PC-3 (cell line): ENCODE measurements around the gene NTM. TPM values are rescaled to one million over a fixed set of nuclear protein-coding genes. Genes with fewer than 3 reads are reported as not detected.

Experiments
- ATAC-seq: fragments of 200-7000 bp; cut with Tn5 transposase; 2 replicates; pipeline ENCODE4 v1.9.1; 2020; ENCODE audit warnings: mild to moderate bottlenecking, moderate library complexity
- BruUV-seq: library from RNA; stranded (reverse); fragments of 400-500 nt; replicated peaks from 2 replicates; lab custom pipeline; 2021; lab: Mats Ljungman, UMichigan
- CTCF ChIA-PET: fragments of 300-600 bp; sonication (Branson Sonifier 250); formaldehyde crosslinking; loops from one replicate; lab custom pipeline; 2022; ENCODE audit warnings: antibody characterized with exemption; lab: Charles Lee
- POLR2A ChIA-PET: fragments of 300-600 bp; sonication (Branson Sonifier 250); formaldehyde crosslinking; loops from one replicate; lab custom pipeline; 2022; ENCODE audit warnings: antibody characterized with exemption; ENCODE audit not compliant: unreplicated experiment; lab: Charles Lee
- DNase-seq: peaks from one replicate; pipeline ENCODE4 v3.0.0-alpha.2; 2015
- H2AFZ ChIP-seq: fragments of 300-600 bp; sonication (generic); 2 replicates; pipeline ENCODE4 v1.6.0; 2016; ENCODE audit warnings: antibody characterized with exemption, low read length
- H3F3A ChIP-seq: fragments of 300-600 bp; sonication (generic); one replicate; pipeline ENCODE4 v1.6.0; 2017; ENCODE audit warnings: antibody characterized with exemption, low read length, control low read depth, mild to moderate bottlenecking; ENCODE audit not compliant: unreplicated experiment
- H3K27ac ChIP-seq: fragments of 300-600 bp; sonication (generic); 2 replicates; pipeline ENCODE4 v1.5.1; 2016; ENCODE audit warnings: mild to moderate bottlenecking, low read length
- H3K27me3 ChIP-seq: fragments of 300-600 bp; sonication (generic); 2 replicates; pipeline ENCODE4 v1.6.1; 2016; ENCODE audit warnings: low read length, mixed read lengths
- H3K36me3 ChIP-seq: fragments of 300-600 bp; sonication (generic); 2 replicates; pipeline ENCODE4 v1.6.1; 2016; ENCODE audit warnings: low read depth, mixed run types, low read length, mixed read lengths
- H3K4me1 ChIP-seq: fragments of 300-600 bp; sonication (generic); 2 replicates; pipeline ENCODE4 v1.5.1; 2016; ENCODE audit warnings: low read length; ENCODE audit not compliant: insufficient read depth
- H3K4me2 ChIP-seq: fragments of 300-600 bp; sonication (generic); 2 replicates; pipeline ENCODE4 v1.6.0; 2016; ENCODE audit warnings: low read length
- H3K4me3 ChIP-seq: fragments of 300-600 bp; sonication (generic); 2 replicates; pipeline ENCODE4 v1.5.1; 2016; ENCODE audit warnings: mild to moderate bottlenecking, low read length, mixed read lengths
- H3K79me2 ChIP-seq: fragments of 300-600 bp; sonication (generic); 2 replicates; pipeline ENCODE4 v1.6.1; 2017; ENCODE audit warnings: low read length, mixed read lengths
- H3K9ac ChIP-seq: fragments of 300-600 bp; sonication (generic); 2 replicates; pipeline ENCODE4 v1.6.0; 2016; ENCODE audit warnings: mild to moderate bottlenecking, low read length
- H3K9me2 ChIP-seq: fragments of 300-600 bp; sonication (generic); replicated peaks from 2 replicates; pipeline ENCODE4 v1.6.1; 2016; ENCODE audit warnings: mixed run types, low read length, mixed read lengths
- H3K9me3 ChIP-seq: fragments of 300-600 bp; sonication (generic); 2 replicates; pipeline ENCODE4 v1.6.1; 2016; ENCODE audit warnings: low read length, mixed read lengths
- H4K20me1 ChIP-seq: fragments of 300-600 bp; sonication (generic); 2 replicates; pipeline ENCODE4 v1.6.1; 2016; ENCODE audit warnings: low read length, mixed read lengths
- CTCF ChIP-seq: fragments of 300-600 bp; sonication (generic); conservative IDR thresholded peaks from 2 replicates; pipeline ENCODE4 v1.5.1; 2017; ENCODE audit warnings: antibody characterized with exemption, low read depth, mild to moderate bottlenecking, low read length
- EZH2 ChIP-seq: fragments of 300-600 bp; sonication (generic); IDR thresholded peaks from one replicate; pipeline ENCODE4 v1.6.1; 2017; ENCODE audit warnings: antibody characterized with exemption, mild to moderate bottlenecking, low read length; ENCODE audit not compliant: unreplicated experiment
- EZH2phosphoT487 ChIP-seq: fragments of 300-600 bp; sonication (generic); IDR thresholded peaks from 2 replicates; pipeline ENCODE4 v1.6.1; 2018; ENCODE audit warnings: mild to moderate bottlenecking, antibody characterized with exemption, low read length, borderline replicate concordance
- intact Hi-C: fragments of 100-400 bp; cut with micrococcal nuclease; formaldehyde crosslinking; loops from 2 replicates; pipeline ENCODE4 v1.9.0; 2023
- total RNA-seq: library from RNA; depleted of rRNA; stranded (reverse); fragments of >200 nt; gene quantifications from 2 replicates; pipeline ENCODE4 v1.2.3, GENCODE V29; 2014

The NTM gene
- total RNA-seq, 1 experiment from 2014 or later, result not detected

- BruUV-seq, result no TSS peak
- CTCF ChIA-PET, result no interaction called here
These were observed 917.6 kb downstream of the NTM start for GRCh38 chr11:132288036-132288435.

GRCh38 chr11:132289590-132290256 lies 919.3 kb downstream of the NTM start:
- H3K9me2 ChIP-seq, result no peaks in the 10 kb centered on the region
- DNase-seq (no peak), ATAC-seq (no peak)
- POLR2A ChIA-PET, result no interaction called here
- intact Hi-C loops, result no loop called here
- H3F3A ChIP-seq, result no peaks in the 10 kb centered on the region
- H3K9me3 ChIP-seq, result peaks cover 9% of the 10 kb centered on the region
- TF ChIP-seq EZH2phosphoT487 (no peak), CTCF (no peak), EZH2 (no peak)
- H3K27ac ChIP-seq, result no peak overlapping the region
- H3K4me3 ChIP-seq, result no peak overlapping the region
- H3K79me2 ChIP-seq, result no peaks in the 10 kb centered on the region
- BruUV-seq, result no TSS peak
- no peak overlapping the region for H2AFZ ChIP-seq
- CTCF ChIA-PET, result no interaction called here
- no peaks in the 10 kb centered on the region for H3K4me1 ChIP-seq
- H3K9ac ChIP-seq, result no peak overlapping the region
- H3K36me3 ChIP-seq, result no peaks in the 10 kb centered on the region
- H3K4me2 ChIP-seq, result no peak overlapping the region
- peaks cover 29% of the 10 kb centered on the region; the same call in 1 of the 2 replicates for H3K27me3 ChIP-seq
- H4K20me1 ChIP-seq, result no peaks in the 10 kb centered on the region

More at GRCh38 chr11:132288036-132288435, 917.6 kb downstream of the NTM start:
- TF ChIP-seq EZH2phosphoT487 (no peak), CTCF (no peak)
- Histone ChIP-seq H2AFZ (no peak overlapping the region), H3K9ac (no peak overlapping the region), H3F3A (no peaks in the 10 kb centered on the region), H3K9me2 (no peaks in the 10 kb centered on the region), H3K9me3 (peaks cover 9% of the 10 kb centered on the region), H3K4me3 (no peak overlapping the region), H3K79me2 (no peaks in the 10 kb centered on the region), H4K20me1 (no peaks in the 10 kb centered on the region), H3K27ac (no peak overlapping the region), H3K27me3 (peaks cover 32% of the 10 kb centered on the region; the same call in 1 of the 2 replicates), H3K36me3 (no peaks in the 10 kb centered on the region), H3K4me2 (no peak overlapping the region), H3K4me1 (no peaks in the 10 kb centered on the region)
- ATAC-seq (no peak), DNase-seq (no peak)
- POLR2A ChIA-PET, result no interaction called here
- intact Hi-C loops, result no loop called here

GRCh38 chr11:132293586-132293985 lies 923.2 kb downstream of the NTM start:
- POLR2A ChIA-PET, result no interaction called here
- BruUV-seq, result no TSS peak
- H3F3A ChIP-seq, result no peaks in the 10 kb centered on the region

More at GRCh38 chr11:132293586-132293985, 923.2 kb downstream of the NTM start:
- Histone ChIP-seq H3K9ac (no peak overlapping the region), H3K4me1 (no peaks in the 10 kb centered on the region), H3K4me2 (no peak overlapping the region), H4K20me1 (no peaks in the 10 kb centered on the region), H3K4me3 (no peak overlapping the region), H3K27me3 (peaks cover 25% of the 10 kb centered on the region; the same call in 1 of the 2 replicates), H2AFZ (no peak overlapping the region), H3K27ac (no peak overlapping the region), H3K36me3 (no peaks in the 10 kb centered on the region), H3K9me2 (no peaks in the 10 kb centered on the region), H3K79me2 (no peaks in the 10 kb centered on the region), H3K9me3 (peaks cover 7% of the 10 kb centered on the region)
- TF ChIP-seq CTCF (no peak), EZH2 (no peak), EZH2phosphoT487 (no peak)
- DNase-seq (no peak), ATAC-seq (no peak)
- CTCF ChIA-PET, result no interaction called here
- intact Hi-C loops, result no loop called here
